IMR-90 (cell line): ENCODE measurements around the gene ZNF785. TPM values are rescaled to one million over a fixed set of nuclear protein-coding genes. Genes with fewer than 3 reads are reported as not detected.

Experiments
- ATAC-seq: fragments of 200-7000 bp; cut with Tn5 transposase; 2 replicates; pipeline ENCODE4 v1.9.1; 2020; ENCODE audit warnings: low read depth, mild to moderate bottlenecking, moderate library complexity
- BruUV-seq: library from RNA; stranded (reverse); fragments of 400-500 nt; replicated peaks from 2 replicates; lab custom pipeline; 2021; lab: Mats Ljungman, UMichigan
- CTCF ChIA-PET: fragments of 300-600 bp; formaldehyde crosslinking; extraction: SDS; loops from one replicate; lab custom pipeline; 2021; ENCODE audit warnings: antibody characterized with exemption; lab: Yijun Ruan, JAX
- POLR2A ChIA-PET: fragments of 300-600 bp; sonication (Branson Sonifier 250); formaldehyde crosslinking; loops from one replicate; lab custom pipeline; 2022; ENCODE audit warnings: antibody characterized with exemption; ENCODE audit not compliant: unreplicated experiment; lab: Charles Lee
- DNase-seq: peaks from one replicate; pipeline ENCODE4 v3.0.0; 2013
- H2AFZ ChIP-seq: replicated peaks from 2 replicates; pipeline ENCODE3; 2013; ENCODE audit warnings: low read length, mild to moderate bottlenecking; ENCODE audit not compliant: poor library complexity
- H2AK5ac ChIP-seq: 2 replicates; pipeline ENCODE4 v1.6.1; 2013; ENCODE audit warnings: low read depth, low read length, inconsistent platforms
- H2AK9ac ChIP-seq: replicated peaks from 2 replicates; pipeline ENCODE3; 2013; ENCODE audit warnings: mild to moderate bottlenecking, low read depth, low read length, moderate library complexity; ENCODE audit not compliant: poor library complexity
- H2BK120ac ChIP-seq: 2 replicates; pipeline ENCODE4 v1.6.1; 2013; ENCODE audit warnings: low read depth, low read length, inconsistent platforms
- H2BK15ac ChIP-seq: 3 replicates; pipeline ENCODE4 v1.6.1; 2013; ENCODE audit warnings: low read depth, low read length, inconsistent platforms
- H2BK20ac ChIP-seq: 2 replicates; pipeline ENCODE4 v1.6.1; 2013; ENCODE audit warnings: low read depth, mild to moderate bottlenecking, inconsistent platforms, low read length, moderate library complexity
- H2BK5ac ChIP-seq: 2 replicates; pipeline ENCODE4 v1.6.1; 2013; ENCODE audit warnings: mild to moderate bottlenecking, low read depth, low read length, inconsistent platforms; ENCODE audit not compliant: poor library complexity, severe bottlenecking
- H3K14ac ChIP-seq: replicated peaks from 2 replicates; pipeline ENCODE4 v1.6.1; 2013; ENCODE audit warnings: low read depth, low read length, inconsistent platforms
- H3K18ac ChIP-seq: 2 replicates; pipeline ENCODE4 v1.6.1; 2013; ENCODE audit warnings: low read depth, low read length, control low read depth
- H3K23ac ChIP-seq: 2 replicates; pipeline ENCODE4 v1.6.1; 2013; ENCODE audit warnings: low read depth, low read length, inconsistent platforms
- H3K27ac ChIP-seq: 2 replicates; pipeline ENCODE4 v1.5.1; 2013; ENCODE audit warnings: mild to moderate bottlenecking, control low read depth, low read length; ENCODE audit not compliant: insufficient read depth
- H3K27me3 ChIP-seq: 2 replicates; pipeline ENCODE4 v1.6.1; 2013; ENCODE audit warnings: low read length; ENCODE audit not compliant: control insufficient read depth, insufficient read depth
- H3K36me3 ChIP-seq: 2 replicates; pipeline ENCODE4 v1.6.1; 2013; ENCODE audit warnings: low read length, mixed read lengths; ENCODE audit not compliant: control insufficient read depth, insufficient read depth
- H3K4ac ChIP-seq: 2 replicates; pipeline ENCODE4 v1.6.1; 2013; ENCODE audit warnings: low read depth, low read length, inconsistent platforms
- H3K4me1 ChIP-seq: 2 replicates; pipeline ENCODE4 v1.6.1; 2013; ENCODE audit warnings: low read length, mixed read lengths; ENCODE audit not compliant: control insufficient read depth, insufficient read depth
- H3K4me2 ChIP-seq: 2 replicates; pipeline ENCODE4 v1.6.1; 2013; ENCODE audit warnings: low read depth, mild to moderate bottlenecking, control low read depth, low read length, moderate library complexity
- H3K4me3 ChIP-seq: 2 replicates; pipeline ENCODE4 v1.5.1; 2013; ENCODE audit warnings: low read depth, mild to moderate bottlenecking, control low read depth, low read length, moderate library complexity; ENCODE audit not compliant: insufficient read depth
- H3K56ac ChIP-seq: 2 replicates; pipeline ENCODE4 v1.6.1; 2013; ENCODE audit warnings: low read length, inconsistent platforms; ENCODE audit not compliant: insufficient read depth; ENCODE audit errors: extremely low read depth
- H3K79me1 ChIP-seq, 2 experiments: 2 replicates each; pipeline ENCODE4 v1.6.1; 2013; ENCODE audit warnings: low read length in 2 of 2, inconsistent platforms in 1 of 2, low read depth in 1 of 2
- H3K9ac ChIP-seq: 2 replicates; pipeline ENCODE4 v1.6.1; 2013; ENCODE audit warnings: low read depth, low read length, control low read depth
- H3K9me1 ChIP-seq: 2 replicates; pipeline ENCODE4 v1.6.1; 2013; ENCODE audit warnings: low read length, inconsistent platforms; ENCODE audit not compliant: insufficient read depth
- H3K9me3 ChIP-seq: 2 replicates; pipeline ENCODE4 v1.6.1; 2013; ENCODE audit warnings: low read length; ENCODE audit not compliant: control insufficient read depth, insufficient read depth
- H4K20me1 ChIP-seq: 2 replicates; pipeline ENCODE4 v1.6.1; 2013; ENCODE audit warnings: low read length, inconsistent platforms; ENCODE audit not compliant: insufficient read depth
- H4K5ac ChIP-seq: 2 replicates; pipeline ENCODE4 v1.6.1; 2013; ENCODE audit warnings: mild to moderate bottlenecking, low read depth, low read length, control low read depth
- H4K8ac ChIP-seq, 2 experiments: 2 replicates each; pipeline ENCODE4 v1.6.1; 2013; ENCODE audit warnings: low read depth in 2 of 2, low read length in 2 of 2, control low read depth in 1 of 2, inconsistent platforms in 1 of 2
- H4K91ac ChIP-seq: 2 replicates; pipeline ENCODE4 v1.6.1; 2013; ENCODE audit warnings: low read depth, low read length, inconsistent platforms; ENCODE audit not compliant: insufficient read depth
- CEBPB ChIP-seq: IDR thresholded peaks from 2 replicates; pipeline ENCODE4 v1.6.1; 2012; ENCODE audit warnings: low read depth, low read length, improper control_type of control experiment
- CHD1 ChIP-seq: IDR thresholded peaks from 2 replicates; pipeline ENCODE4 v1.6.1; 2012; ENCODE audit warnings: low read depth, low read length, improper control_type of control experiment
- MAFK ChIP-seq: IDR thresholded peaks from 2 replicates; pipeline ENCODE4 v1.6.1; 2012; ENCODE audit warnings: low read depth, low read length, improper control_type of control experiment
- MAZ ChIP-seq: IDR thresholded peaks from 2 replicates; pipeline ENCODE4 v1.6.1; 2012; ENCODE audit warnings: low read depth, mild to moderate bottlenecking, low read length, improper control_type of control experiment, moderate library complexity, borderline replicate concordance
- MXI1 ChIP-seq: IDR thresholded peaks from 2 replicates; pipeline ENCODE4 v1.6.1; 2012; ENCODE audit warnings: low read depth, mild to moderate bottlenecking, low read length, moderate library complexity, borderline replicate concordance
- NFE2L2 ChIP-seq: fragments of 150-350 bp; IDR thresholded peaks from 2 replicates; pipeline ENCODE4 v1.6.1; 2016; ENCODE audit warnings: low read depth, mild to moderate bottlenecking, low read length
- POLR2A ChIP-seq: IDR thresholded peaks from 2 replicates; pipeline ENCODE4 v1.6.1; 2012; ENCODE audit warnings: mild to moderate bottlenecking, low read depth, low read length
- RCOR1 ChIP-seq: IDR thresholded peaks from 2 replicates; pipeline ENCODE4 v1.6.1; 2012; ENCODE audit warnings: mild to moderate bottlenecking, low read length, improper control_type of control experiment; ENCODE audit not compliant: insufficient replicate concordance
- RFX5 ChIP-seq: IDR thresholded peaks from 2 replicates; pipeline ENCODE4 v1.8.0; 2012; ENCODE audit warnings: low read depth, mild to moderate bottlenecking, low read length, moderate library complexity
- SMC3 ChIP-seq: fragments of 150-350 bp; IDR thresholded peaks from 2 replicates; pipeline ENCODE4 v1.6.1; 2016; ENCODE audit warnings: low read depth, mild to moderate bottlenecking, antibody characterized with exemption, low read length, moderate library complexity
- USF2 ChIP-seq: fragments of 150-350 bp; IDR thresholded peaks from 2 replicates; pipeline ENCODE4 v1.6.1; 2017; ENCODE audit warnings: mild to moderate bottlenecking, antibody characterized with exemption, low read length, low read depth
- WGBS, 2 experiments: methylation state at CpG; one replicate each; pipeline versions ENCODE4 v1.1.5 to v1.1.7; 2013; ENCODE audit warnings: missing lambda C conversion rate in 2 of 2; ENCODE audit not compliant: insufficient read length in 1 of 2; ENCODE audit errors: extremely low coverage in 2 of 2; 5-methylcytosine and 5-hydroxymethylcytosine counted together
- dilution Hi-C: fragments of 300-500 bp; cut with HindIII; formaldehyde crosslinking; loops from one replicate; pipeline ENCODE4 v1.14.3; 2018; ENCODE audit warnings: low sequenced_read_pairs; ENCODE audit not compliant: unreplicated experiment
- in situ Hi-C: fragments of 300-500 bp; cut with MboI; formaldehyde crosslinking; loops from 3 replicates; pipeline ENCODE4 v1.14.3; 2019; ENCODE audit warnings: low sequenced_read_pairs, inconsistent platforms, mixed read lengths
- intact Hi-C: fragments of 100-400 bp; cut with micrococcal nuclease; formaldehyde crosslinking; loops from 2 replicates; pipeline ENCODE4 v1.10.0; 2022
- polyA plus RNA-seq, 3 experiments: library from polyadenylated mRNA; depleted of rRNA; stranded (reverse); fragments of >200 nt; gene quantifications; 2 replicates each; pipeline ENCODE4 v1.2.3, GENCODE V29; 2012; ENCODE audit warnings: low replicate concordance in 1 of 3
- total RNA-seq: library from RNA; depleted of rRNA; stranded (reverse); fragments of >200 nt; gene quantifications from 2 replicates; pipeline ENCODE4 v1.2.3, GENCODE V29; 2012
- TF ChIP-seq, protein P1 (sequence below): conservative IDR thresholded peaks from 2 replicates; pipeline ENCODE4 v1.5.1; 2012; ENCODE audit warnings: mild to moderate bottlenecking, low read depth, low read length, improper control_type of control experiment

Gene ZNF785
- total and polyA plus RNA-seq, 2 of the 4 experiments (the other 2 are of a cell fraction): 2.9 to 4.0 TPM

DNA sequence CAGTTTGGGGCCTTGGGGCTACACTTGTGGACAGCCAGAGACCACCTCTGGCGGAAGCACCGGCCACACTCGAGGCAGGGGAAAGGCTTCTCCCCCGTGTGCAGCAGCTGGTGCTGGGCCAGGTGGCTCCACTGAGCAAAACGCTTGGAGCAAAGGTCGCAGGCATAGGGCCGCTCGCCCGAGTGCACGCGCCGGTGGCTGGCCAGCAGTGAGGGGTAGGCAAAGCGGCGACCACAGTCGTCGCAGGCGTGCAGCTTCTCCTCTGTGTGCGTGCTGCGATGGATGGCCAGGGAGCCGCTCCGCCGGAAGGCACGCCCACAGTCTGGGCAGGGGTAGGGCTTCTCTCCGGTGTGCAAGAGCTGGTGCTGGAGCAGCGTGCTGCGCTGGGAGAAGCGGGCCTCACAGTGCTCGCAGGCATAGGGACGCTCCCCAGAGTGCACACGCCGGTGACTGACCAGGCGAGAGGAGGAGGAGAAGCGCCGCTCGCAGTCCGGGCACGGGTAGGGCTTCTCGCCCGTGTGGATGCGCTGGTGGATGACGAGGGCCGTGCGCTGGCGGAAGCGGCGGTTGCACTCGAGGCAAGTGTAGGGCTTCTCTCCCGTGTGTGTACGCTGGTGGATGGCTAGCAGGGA is 18.9 kb upstream of the ZNF785 start:
- no peak for DNase-seq
- Histone ChIP-seq H2BK120ac (no peak overlapping the region), H3K56ac (no peak overlapping the region), H2BK20ac (no peak overlapping the region), H2AK5ac (no peak overlapping the region), H4K20me1 (no peaks in the 10 kb centered on the region), H2AFZ (no peak overlapping the region), H3K4me2 (no peak overlapping the region), H4K91ac (no peak overlapping the region), H2BK15ac (no peak overlapping the region), H3K14ac (no peak overlapping the region), H3K9me1 (no peaks in the 10 kb centered on the region), H3K27me3 (no peaks in the 10 kb centered on the region), H3K4me1 (peaks cover 6% of the 10 kb centered on the region; the same call in 1 of the 2 replicates), H3K9ac (no peak overlapping the region), H2AK9ac (no peak overlapping the region), H4K8ac (no peak overlapping the region), H3K79me1 (peaks cover 11 to 26% of the 10 kb centered on the region in 2 experiments; a peak in 3 of 4 replicates), H3K4me3 (no peak overlapping the region), H3K18ac (no peak overlapping the region), H3K23ac (no peak overlapping the region), H3K36me3 (peaks cover 25% of the 10 kb centered on the region), H4K5ac (no peak overlapping the region), H3K9me3 (no peaks in the 10 kb centered on the region; the same call in 1 of the 2 replicates), H3K27ac (no peak overlapping the region), H3K4ac (no peak overlapping the region), H2BK5ac (no peak overlapping the region)
- dilution Hi-C loops (no loop called here), intact Hi-C loops (no loop called here), in situ Hi-C loops (no loop called here)
- 93% methylated on average over 26 of the region's 49 CpGs; no CpG with 5 or more reads in 1 of the 2 experiments for WGBS, 2 experiments
- BruUV-seq: no TSS peak
- no peak for TF ChIP-seq RFX5
- TF ChIP-seq, protein P1, sequence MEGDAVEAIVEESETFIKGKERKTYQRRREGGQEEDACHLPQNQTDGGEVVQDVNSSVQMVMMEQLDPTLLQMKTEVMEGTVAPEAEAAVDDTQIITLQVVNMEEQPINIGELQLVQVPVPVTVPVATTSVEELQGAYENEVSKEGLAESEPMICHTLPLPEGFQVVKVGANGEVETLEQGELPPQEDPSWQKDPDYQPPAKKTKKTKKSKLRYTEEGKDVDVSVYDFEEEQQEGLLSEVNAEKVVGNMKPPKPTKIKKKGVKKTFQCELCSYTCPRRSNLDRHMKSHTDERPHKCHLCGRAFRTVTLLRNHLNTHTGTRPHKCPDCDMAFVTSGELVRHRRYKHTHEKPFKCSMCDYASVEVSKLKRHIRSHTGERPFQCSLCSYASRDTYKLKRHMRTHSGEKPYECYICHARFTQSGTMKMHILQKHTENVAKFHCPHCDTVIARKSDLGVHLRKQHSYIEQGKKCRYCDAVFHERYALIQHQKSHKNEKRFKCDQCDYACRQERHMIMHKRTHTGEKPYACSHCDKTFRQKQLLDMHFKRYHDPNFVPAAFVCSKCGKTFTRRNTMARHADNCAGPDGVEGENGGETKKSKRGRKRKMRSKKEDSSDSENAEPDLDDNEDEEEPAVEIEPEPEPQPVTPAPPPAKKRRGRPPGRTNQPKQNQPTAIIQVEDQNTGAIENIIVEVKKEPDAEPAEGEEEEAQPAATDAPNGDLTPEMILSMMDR: no peak
- TF ChIP-seq CEBPB: no peak
- TF ChIP-seq MAFK: no peak
- no peak for TF ChIP-seq CHD1
- no peak for TF ChIP-seq MAZ
- no peak for TF ChIP-seq USF2
- no peak for TF ChIP-seq SMC3
- TF ChIP-seq NFE2L2: no peak
- TF ChIP-seq POLR2A: no peak
- no peak for TF ChIP-seq MXI1
- no peak for TF ChIP-seq RCOR1
- ATAC-seq: no peak
- ChIA-PET CTCF (no interaction called here), POLR2A (no interaction called here)
